K562 (cell line): ENCODE data around the gene MYL12A.

Experiments used
- CCAR2 ChIP-seq: fragments of 200-400 bp; formaldehyde crosslinking; IDR thresholded peaks from 2 replicates; pipeline ENCODE4 v1.6.1; 2017; ENCODE audit warnings: mild to moderate bottlenecking, low read depth, low read length
- CEBPB ChIP-seq: fragments of 450-650 bp; IDR thresholded peaks from 2 replicates; pipeline ENCODE4 v1.6.1; 2016; ENCODE audit warnings: missing genetic modification characterization, missing compliant biosample characterization
- CHD2 ChIP-seq: IDR thresholded peaks from 2 replicates; pipeline ENCODE4 v1.6.1; 2011; ENCODE audit warnings: low read depth, low read length
- CHD4 ChIP-seq: fragments of 200-600 bp; sonication (generic); IDR thresholded peaks from 3 replicates; pipeline ENCODE4 v1.6.1; 2012; ENCODE audit warnings: low read depth, mild to moderate bottlenecking, mixed read lengths, low read length, inconsistent platforms; ENCODE audit not compliant: insufficient read depth, insufficient replicate concordance, poor library complexity, severe bottlenecking
- CTCF ChIP-seq, 3 experiments: IDR thresholded peaks in 2 of 3; conservative IDR thresholded peaks in 1 of 3; 2 replicates each; pipeline ENCODE4 v1.5.1; 2011 to 2012; ENCODE audit warnings: low read length in 3 of 3, mild to moderate bottlenecking in 3 of 3, control low read depth in 2 of 3, improper control_type of control experiment in 1 of 3, inconsistent platforms in 1 of 3, low read depth in 1 of 3, mixed read lengths in 1 of 3, moderate library complexity in 1 of 3; ENCODE audit not compliant: insufficient read depth in 2 of 3
- EZH2 ChIP-seq: IDR thresholded peaks from 2 replicates; pipeline ENCODE4 v1.6.1; 2012; ENCODE audit warnings: low read depth, mild to moderate bottlenecking, inconsistent platforms, low read length, borderline replicate concordance
- TF ChIP-seq, protein P1 (sequence below): fragments of 200-600 bp; sonication (generic); IDR thresholded peaks from one replicate; pipeline ENCODE4 v1.6.1; 2012; ENCODE audit warnings: mild to moderate bottlenecking, low read depth, low read length, inconsistent platforms

GRCh38 chr18:3281456-3282400 is 34.1 kb downstream of the MYL12A start:
- no peak for TF ChIP-seq CHD4
- peak; percentile 51 to 91 (median 60); a peak in 5 of 6 replicates for TF ChIP-seq CTCF (IDR thresholded peaks at IDR 0.05 in 2 of 3, conservative IDR thresholded peaks at IDR 0.05 in 1 of 3; ENCODE audit: insufficient read depth in 2 of 3, low read depth in 1 of 3, low read length in 3 of 3)
- TF ChIP-seq, protein P1, sequence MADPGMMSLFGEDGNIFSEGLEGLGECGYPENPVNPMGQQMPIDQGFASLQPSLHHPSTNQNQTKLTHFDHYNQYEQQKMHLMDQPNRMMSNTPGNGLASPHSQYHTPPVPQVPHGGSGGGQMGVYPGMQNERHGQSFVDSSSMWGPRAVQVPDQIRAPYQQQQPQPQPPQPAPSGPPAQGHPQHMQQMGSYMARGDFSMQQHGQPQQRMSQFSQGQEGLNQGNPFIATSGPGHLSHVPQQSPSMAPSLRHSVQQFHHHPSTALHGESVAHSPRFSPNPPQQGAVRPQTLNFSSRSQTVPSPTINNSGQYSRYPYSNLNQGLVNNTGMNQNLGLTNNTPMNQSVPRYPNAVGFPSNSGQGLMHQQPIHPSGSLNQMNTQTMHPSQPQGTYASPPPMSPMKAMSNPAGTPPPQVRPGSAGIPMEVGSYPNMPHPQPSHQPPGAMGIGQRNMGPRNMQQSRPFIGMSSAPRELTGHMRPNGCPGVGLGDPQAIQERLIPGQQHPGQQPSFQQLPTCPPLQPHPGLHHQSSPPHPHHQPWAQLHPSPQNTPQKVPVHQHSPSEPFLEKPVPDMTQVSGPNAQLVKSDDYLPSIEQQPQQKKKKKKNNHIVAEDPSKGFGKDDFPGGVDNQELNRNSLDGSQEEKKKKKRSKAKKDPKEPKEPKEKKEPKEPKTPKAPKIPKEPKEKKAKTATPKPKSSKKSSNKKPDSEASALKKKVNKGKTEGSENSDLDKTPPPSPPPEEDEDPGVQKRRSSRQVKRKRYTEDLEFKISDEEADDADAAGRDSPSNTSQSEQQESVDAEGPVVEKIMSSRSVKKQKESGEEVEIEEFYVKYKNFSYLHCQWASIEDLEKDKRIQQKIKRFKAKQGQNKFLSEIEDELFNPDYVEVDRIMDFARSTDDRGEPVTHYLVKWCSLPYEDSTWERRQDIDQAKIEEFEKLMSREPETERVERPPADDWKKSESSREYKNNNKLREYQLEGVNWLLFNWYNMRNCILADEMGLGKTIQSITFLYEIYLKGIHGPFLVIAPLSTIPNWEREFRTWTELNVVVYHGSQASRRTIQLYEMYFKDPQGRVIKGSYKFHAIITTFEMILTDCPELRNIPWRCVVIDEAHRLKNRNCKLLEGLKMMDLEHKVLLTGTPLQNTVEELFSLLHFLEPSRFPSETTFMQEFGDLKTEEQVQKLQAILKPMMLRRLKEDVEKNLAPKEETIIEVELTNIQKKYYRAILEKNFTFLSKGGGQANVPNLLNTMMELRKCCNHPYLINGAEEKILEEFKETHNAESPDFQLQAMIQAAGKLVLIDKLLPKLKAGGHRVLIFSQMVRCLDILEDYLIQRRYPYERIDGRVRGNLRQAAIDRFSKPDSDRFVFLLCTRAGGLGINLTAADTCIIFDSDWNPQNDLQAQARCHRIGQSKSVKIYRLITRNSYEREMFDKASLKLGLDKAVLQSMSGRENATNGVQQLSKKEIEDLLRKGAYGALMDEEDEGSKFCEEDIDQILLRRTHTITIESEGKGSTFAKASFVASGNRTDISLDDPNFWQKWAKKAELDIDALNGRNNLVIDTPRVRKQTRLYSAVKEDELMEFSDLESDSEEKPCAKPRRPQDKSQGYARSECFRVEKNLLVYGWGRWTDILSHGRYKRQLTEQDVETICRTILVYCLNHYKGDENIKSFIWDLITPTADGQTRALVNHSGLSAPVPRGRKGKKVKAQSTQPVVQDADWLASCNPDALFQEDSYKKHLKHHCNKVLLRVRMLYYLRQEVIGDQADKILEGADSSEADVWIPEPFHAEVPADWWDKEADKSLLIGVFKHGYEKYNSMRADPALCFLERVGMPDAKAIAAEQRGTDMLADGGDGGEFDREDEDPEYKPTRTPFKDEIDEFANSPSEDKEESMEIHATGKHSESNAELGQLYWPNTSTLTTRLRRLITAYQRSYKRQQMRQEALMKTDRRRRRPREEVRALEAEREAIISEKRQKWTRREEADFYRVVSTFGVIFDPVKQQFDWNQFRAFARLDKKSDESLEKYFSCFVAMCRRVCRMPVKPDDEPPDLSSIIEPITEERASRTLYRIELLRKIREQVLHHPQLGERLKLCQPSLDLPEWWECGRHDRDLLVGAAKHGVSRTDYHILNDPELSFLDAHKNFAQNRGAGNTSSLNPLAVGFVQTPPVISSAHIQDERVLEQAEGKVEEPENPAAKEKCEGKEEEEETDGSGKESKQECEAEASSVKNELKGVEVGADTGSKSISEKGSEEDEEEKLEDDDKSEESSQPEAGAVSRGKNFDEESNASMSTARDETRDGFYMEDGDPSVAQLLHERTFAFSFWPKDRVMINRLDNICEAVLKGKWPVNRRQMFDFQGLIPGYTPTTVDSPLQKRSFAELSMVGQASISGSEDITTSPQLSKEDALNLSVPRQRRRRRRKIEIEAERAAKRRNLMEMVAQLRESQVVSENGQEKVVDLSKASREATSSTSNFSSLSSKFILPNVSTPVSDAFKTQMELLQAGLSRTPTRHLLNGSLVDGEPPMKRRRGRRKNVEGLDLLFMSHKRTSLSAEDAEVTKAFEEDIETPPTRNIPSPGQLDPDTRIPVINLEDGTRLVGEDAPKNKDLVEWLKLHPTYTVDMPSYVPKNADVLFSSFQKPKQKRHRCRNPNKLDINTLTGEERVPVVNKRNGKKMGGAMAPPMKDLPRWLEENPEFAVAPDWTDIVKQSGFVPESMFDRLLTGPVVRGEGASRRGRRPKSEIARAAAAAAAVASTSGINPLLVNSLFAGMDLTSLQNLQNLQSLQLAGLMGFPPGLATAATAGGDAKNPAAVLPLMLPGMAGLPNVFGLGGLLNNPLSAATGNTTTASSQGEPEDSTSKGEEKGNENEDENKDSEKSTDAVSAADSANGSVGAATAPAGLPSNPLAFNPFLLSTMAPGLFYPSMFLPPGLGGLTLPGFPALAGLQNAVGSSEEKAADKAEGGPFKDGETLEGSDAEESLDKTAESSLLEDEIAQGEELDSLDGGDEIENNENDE: no peak
- no peak for TF ChIP-seq CEBPB (tag)
- no peak for TF ChIP-seq CCAR2
- no peak for TF ChIP-seq EZH2
- no peak for TF ChIP-seq CHD2
